Activated CD8-positive, alpha-beta T cell treated with anti-CD3 and anti-CD28 coated beads, Interleukin-2, amount 10 ng/mL, durations not matched to agents 7 days and 5 days (primary cell): ENCODE measurements around the gene SNRPD1. TPM values are rescaled to one million over a fixed set of nuclear protein-coding genes. Genes with fewer than 3 reads are reported as not detected.
"Not testable (repeated sequence)": the region's sequence is repeated elsewhere in the genome, so short reads cannot be mapped to it uniquely, and the experiment has no call there.

Experiments
- ATAC-seq: fragments of 150-1000 bp; cut with Tn5 transposase; one replicate; pipeline ENCODE4 v1.10.0; 2021; ENCODE audit warnings: moderate library complexity
- CTCF ChIA-PET: fragments of 350-600 bp; sonication (Branson Sonifier 250); formaldehyde crosslinking; loops from one replicate; lab custom pipeline; 2021; ENCODE audit warnings: antibody characterized with exemption; lab: Charles Lee
- POLR2A ChIA-PET: fragments of 350-600 bp; sonication (Branson Sonifier 250); formaldehyde crosslinking; loops from one replicate; lab custom pipeline; 2021; ENCODE audit warnings: antibody characterized with exemption; lab: Charles Lee
- DNase-seq: peaks from one replicate; pipeline ENCODE4 v3.0.0-alpha.2; 2020
- H3K27ac Mint-ChIP-seq: one replicate; pipeline ENCODE4 v1.8.0; 2021; ENCODE audit warnings: mild to moderate bottlenecking, mixed read lengths
- H3K27me3 Mint-ChIP-seq: one replicate; pipeline ENCODE4 v1.8.0; 2021; ENCODE audit warnings: low read depth, mixed read lengths
- H3K36me3 Mint-ChIP-seq: one replicate; pipeline ENCODE4 v1.8.0; 2021; ENCODE audit warnings: low read depth, mixed read lengths
- H3K4me1 Mint-ChIP-seq: one replicate; pipeline ENCODE4 v1.8.0; 2021; ENCODE audit warnings: low read depth, mixed read lengths
- H3K4me3 Mint-ChIP-seq: one replicate; pipeline ENCODE4 v1.8.0; 2021; ENCODE audit warnings: mild to moderate bottlenecking, mixed read lengths
- H3K9me3 Mint-ChIP-seq: one replicate; pipeline ENCODE4 v1.8.0; 2022; ENCODE audit warnings: mixed read lengths; ENCODE audit not compliant: insufficient read depth
- total RNA-seq, 2 experiments: library from RNA; stranded (reverse); gene quantifications; one replicate each; pipeline ENCODE4 v1.2.3, GENCODE V29; 2021

Gene SNRPD1
- total RNA-seq, 2 experiments from 2014 or later, result 102 to 114 TPM

- Mint-ChIP-seq H3K27ac (peak within 1 kb of the TSS; percentile 98), H3K4me1 (peaks cover 35% of the 10 kb centered on the region), H3K4me3 (peak within 1 kb of the TSS; percentile 92), H3K27me3 (no peaks in the 10 kb centered on the region), H3K9me3 (no peaks in the 10 kb centered on the region), H3K36me3 (peaks cover 6% of the 10 kb centered on the region)
- peak; percentile 90 for ATAC-seq
- DNase-seq, result peak; percentile 96
- ChIA-PET POLR2A (interaction anchor here (0.6 to 2.8 kb wide), 16 partner anchors 8 to 1332 kb away, joined by 3 to 85 read pairs (median 4); partner anchors contain the start of genes ABHD3, MIB1, RBBP8 and ROCK1), CTCF (interaction anchor here (0.6 to 8.3 kb wide), 37 partner anchors 11 to 484 kb away, joined by 3 to 171 read pairs (median 5); partner anchors contain the start of genes ABHD3, MIB1 and SNRPD1)
Measured at GRCh38 chr18:21600526-21601410, 11.3 kb upstream of the SNRPD1 start, which contains the start of gene ESCO1. TSS of gene ESCO1 (minus strand) at chr18:21600704. CDS start at chr18:21574843, 25,861 bp downstream.

- H3K9me3 Mint-ChIP-seq, result no peaks in the 10 kb centered on the region
- POLR2A ChIA-PET, result interaction anchor here (1.0 kb wide), 1 partner anchor 11 kb away, joined by 4 read pairs; no protein-coding TSS in a partner anchor
- no peaks in the 10 kb centered on the region for H3K27me3 Mint-ChIP-seq
- no peak for DNase-seq
- H3K4me1 Mint-ChIP-seq, result peaks cover 31% of the 10 kb centered on the region
- H3K36me3 Mint-ChIP-seq, result peaks cover 2% of the 10 kb centered on the region
- CTCF ChIA-PET, result interaction anchor here (1.0 to 8.3 kb wide), 2 partner anchors 10 to 140 kb away, joined by 3 to 171 read pairs; partner anchors contain the start of gene SNRPD1
- H3K27ac Mint-ChIP-seq, result peak overlapping the region; percentile 39
- H3K4me3 Mint-ChIP-seq, result no peak overlapping the region
- ATAC-seq, result no peak
Measured at GRCh38 chr18:21602299-21602587, 9.9 kb upstream of the SNRPD1 start.

- POLR2A ChIA-PET, result interaction anchor here (0.7 kb wide), 1 partner anchor 8 kb away, joined by 4 read pairs; no protein-coding TSS in a partner anchor
- Mint-ChIP-seq H3K4me3 (no peak overlapping the region), H3K27ac (no peak overlapping the region)
Measured at GRCh38 chr18:21604671-21605070, 7.4 kb upstream of the SNRPD1 start.

GRCh38 chr18:21605213-21605612 lies 6.9 kb upstream of the SNRPD1 start:
- Mint-ChIP-seq H3K27me3 (peaks cover 2% of the 10 kb centered on the region), H3K4me3 (no peak overlapping the region), H3K4me1 (peaks cover 17% of the 10 kb centered on the region), H3K36me3 (no peaks in the 10 kb centered on the region), H3K9me3 (no peaks in the 10 kb centered on the region), H3K27ac (no peak overlapping the region)
- POLR2A ChIA-PET, result interaction anchor here (0.7 kb wide), 1 partner anchor 8 kb away, joined by 4 read pairs; no protein-coding TSS in a partner anchor
- DNase-seq (no peak), ATAC-seq (no peak)
- CTCF ChIA-PET, result interaction anchor here (1.2 kb wide), 1 partner anchor 24 kb away, joined by 4 read pairs; no protein-coding TSS in a partner anchor

More at GRCh38 chr18:21604671-21605070, 7.4 kb upstream of the SNRPD1 start:
- H3K4me1 Mint-ChIP-seq, result peaks cover 17% of the 10 kb centered on the region
- H3K27me3 Mint-ChIP-seq, result peaks cover 2% of the 10 kb centered on the region
- ATAC-seq (no peak), DNase-seq (no peak)
- no peaks in the 10 kb centered on the region for H3K36me3 Mint-ChIP-seq
- H3K9me3 Mint-ChIP-seq, result no peaks in the 10 kb centered on the region
- CTCF ChIA-PET, result no interaction called here

GRCh38 chr18:21611401-21612124 lies 551 bp upstream of the SNRPD1 start:
- Mint-ChIP-seq H3K36me3 (peaks cover 32% of the 10 kb centered on the region), H3K27ac (peak overlapping the region; percentile 100), H3K4me3 (peak overlapping the region; percentile 100), H3K4me1 (peaks cover 26% of the 10 kb centered on the region)
- not testable (repeated sequence) for H3K27me3 Mint-ChIP-seq, DNase-seq, H3K9me3 Mint-ChIP-seq
- CTCF ChIA-PET, result interaction anchor here (1.1 to 7.9 kb wide), 6 partner anchors 13 to 132 kb away, joined by 3 to 171 read pairs (median 4); partner anchors contain the start of gene ESCO1
- peak; percentile 0 for ATAC-seq
- POLR2A ChIA-PET, result interaction anchor here (0.8 to 4.9 kb wide), 8 partner anchors 11 to 131 kb away, joined by 3 to 85 read pairs (median 4); partner anchors contain the start of genes ABHD3, ESCO1 and MIB1

GRCh38 chr18:21621640-21622039 lies 9.5 kb downstream of the SNRPD1 start:
- DNase-seq, H3K4me3 Mint-ChIP-seq, H3K9me3 Mint-ChIP-seq, ATAC-seq, H3K27ac Mint-ChIP-seq, POLR2A ChIA-PET, H3K27me3 Mint-ChIP-seq, CTCF ChIA-PET: not testable (repeated sequence)
- H3K36me3 Mint-ChIP-seq, result peaks cover 52% of the 10 kb centered on the region
- H3K4me1 Mint-ChIP-seq, result peaks cover 21% of the 10 kb centered on the region

GRCh38 chr18:21629089-21629832 lies 17.1 kb downstream of the SNRPD1 start:
- DNase-seq, result no peak
- peak overlapping the region; percentile 15 for H3K4me3 Mint-ChIP-seq
- H3K4me1 Mint-ChIP-seq, result peaks cover 22% of the 10 kb centered on the region
- ChIA-PET CTCF (interaction anchor here (0.7 to 2.9 kb wide), 5 partner anchors 17 to 191 kb away, joined by 3 to 15 read pairs (median 4); partner anchors contain the start of genes ESCO1 and SNRPD1), POLR2A (interaction anchor here (2.0 kb wide), 1 partner anchor 12 kb away, joined by 9 read pairs; no protein-coding TSS in a partner anchor)
- no peak for ATAC-seq
- no peaks in the 10 kb centered on the region for H3K9me3 Mint-ChIP-seq
- peak overlapping the region; percentile 75 for H3K27ac Mint-ChIP-seq
- H3K36me3 Mint-ChIP-seq, result peaks cover 53% of the 10 kb centered on the region
- H3K27me3 Mint-ChIP-seq, result no peaks in the 10 kb centered on the region

GRCh38 chr18:21632393-21632792 lies 20.3 kb downstream of the SNRPD1 start:
- POLR2A ChIA-PET, result interaction anchor here (0.6 kb wide), 1 partner anchor 49 kb away, joined by 3 read pairs; no protein-coding TSS in a partner anchor
- ATAC-seq, result no peak
- H3K27ac Mint-ChIP-seq, result no peak overlapping the region
- CTCF ChIA-PET, result interaction anchor here (0.7 to 2.3 kb wide), 3 partner anchors 15 to 32 kb away, joined by 3 to 7 read pairs (median 6); partner anchors contain the start of genes ESCO1 and SNRPD1
- H3K4me1 Mint-ChIP-seq, result peaks cover 17% of the 10 kb centered on the region
- no peaks in the 10 kb centered on the region for H3K9me3 Mint-ChIP-seq
- peaks cover 48% of the 10 kb centered on the region for H3K36me3 Mint-ChIP-seq
- no peak overlapping the region for H3K4me3 Mint-ChIP-seq
- no peaks in the 10 kb centered on the region for H3K27me3 Mint-ChIP-seq
- no peak for DNase-seq

GRCh38 chr18:21634588-21635199 lies 22.6 kb downstream of the SNRPD1 start:
- CTCF ChIA-PET, result no interaction called here
- peaks cover 40% of the 10 kb centered on the region for H3K36me3 Mint-ChIP-seq
- POLR2A ChIA-PET, result no interaction called here
- H3K4me3 Mint-ChIP-seq, result no peak overlapping the region
- no peaks in the 10 kb centered on the region for H3K27me3 Mint-ChIP-seq
- no peak for ATAC-seq
- no peak for DNase-seq
- H3K9me3 Mint-ChIP-seq, result no peaks in the 10 kb centered on the region
- no peaks in the 10 kb centered on the region for H3K4me1 Mint-ChIP-seq
- no peak overlapping the region for H3K27ac Mint-ChIP-seq

GRCh38 chr18:21636769-21637168 lies 24.7 kb downstream of the SNRPD1 start:
- no peak for ATAC-seq
- Mint-ChIP-seq H3K27me3 (no peaks in the 10 kb centered on the region), H3K4me1 (no peaks in the 10 kb centered on the region), H3K9me3 (no peaks in the 10 kb centered on the region), H3K27ac (no peak overlapping the region), H3K36me3 (peaks cover 32% of the 10 kb centered on the region), H3K4me3 (no peak overlapping the region)
- POLR2A ChIA-PET, result interaction anchor here (1.0 kb wide), 1 partner anchor 68 kb away, joined by 3 read pairs; the partner anchor contains the start of gene ABHD3
- DNase-seq, result no peak
- CTCF ChIA-PET, result interaction anchor here (1.0 kb wide), 1 partner anchor 36 kb away, joined by 4 read pairs; the partner anchor contains the start of gene ESCO1
